Stimulated activated CD4-positive, alpha-beta T cell treated with anti-CD3 and anti-CD28 coated beads, TNF-alpha, amount 100 ng/mL, for 48 hours (primary cell): Measurements from ENCODE around the gene TEAD1.
"Not testable (repeated sequence)": the region's sequence is repeated elsewhere in the genome, so short reads cannot be mapped to it uniquely, and the experiment has no call there.

Experiments
- DNase-seq, 3 donors: peaks; one replicate each; pipeline ENCODE4 v3.0.0-alpha.2; 2020; ENCODE audit warnings: low read depth in 3 of 3

The TEAD1 gene

DNA sequence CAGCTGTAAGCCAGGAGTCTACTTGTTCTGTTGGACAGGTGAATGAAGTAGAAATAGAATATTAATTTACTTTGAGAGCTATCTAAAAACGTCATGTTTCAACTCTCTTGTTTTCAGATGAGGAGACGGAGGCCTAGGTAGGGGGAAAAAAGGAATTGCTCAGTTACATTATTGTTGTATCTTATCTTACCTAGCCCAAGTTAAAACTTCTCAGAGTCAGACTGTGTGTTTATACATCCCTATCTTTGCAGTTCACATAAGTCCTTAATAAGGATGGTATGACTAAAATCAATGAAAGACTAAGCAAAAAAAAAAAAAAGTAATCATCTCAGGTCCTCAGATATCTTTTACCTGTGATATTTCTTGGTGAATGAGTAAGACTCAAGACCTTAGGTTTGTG is 62.8 kb downstream of the TEAD1 start:
- DNase-seq = no peak

DNA sequence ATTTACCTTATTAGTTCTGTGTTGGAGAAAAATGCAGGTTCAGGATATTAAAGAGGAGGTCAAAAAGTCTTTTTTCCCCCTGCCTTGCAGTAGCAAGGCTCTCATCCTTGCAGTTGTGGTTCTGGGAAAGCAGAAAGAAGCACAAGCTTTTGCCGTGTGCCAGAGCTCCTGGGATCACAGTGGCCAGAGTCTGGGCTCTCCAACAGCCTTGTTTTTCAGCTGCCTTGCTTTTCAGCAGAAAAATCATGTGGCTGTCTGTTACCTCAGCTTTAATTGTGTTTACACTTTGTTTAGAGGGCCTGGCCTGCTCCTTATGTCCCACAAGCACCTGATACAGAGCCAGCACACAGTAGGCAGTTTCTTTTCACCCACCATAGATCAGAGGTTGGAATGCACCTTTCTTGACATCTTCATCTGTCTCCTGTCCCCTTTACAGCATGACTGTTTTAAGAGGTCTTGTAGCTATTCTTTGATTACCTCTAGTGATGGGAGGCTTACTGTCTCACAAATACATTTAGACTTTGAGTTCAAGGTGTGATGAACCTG is 67.5 kb downstream of the TEAD1 start:
- no peak for DNase-seq

DNA sequence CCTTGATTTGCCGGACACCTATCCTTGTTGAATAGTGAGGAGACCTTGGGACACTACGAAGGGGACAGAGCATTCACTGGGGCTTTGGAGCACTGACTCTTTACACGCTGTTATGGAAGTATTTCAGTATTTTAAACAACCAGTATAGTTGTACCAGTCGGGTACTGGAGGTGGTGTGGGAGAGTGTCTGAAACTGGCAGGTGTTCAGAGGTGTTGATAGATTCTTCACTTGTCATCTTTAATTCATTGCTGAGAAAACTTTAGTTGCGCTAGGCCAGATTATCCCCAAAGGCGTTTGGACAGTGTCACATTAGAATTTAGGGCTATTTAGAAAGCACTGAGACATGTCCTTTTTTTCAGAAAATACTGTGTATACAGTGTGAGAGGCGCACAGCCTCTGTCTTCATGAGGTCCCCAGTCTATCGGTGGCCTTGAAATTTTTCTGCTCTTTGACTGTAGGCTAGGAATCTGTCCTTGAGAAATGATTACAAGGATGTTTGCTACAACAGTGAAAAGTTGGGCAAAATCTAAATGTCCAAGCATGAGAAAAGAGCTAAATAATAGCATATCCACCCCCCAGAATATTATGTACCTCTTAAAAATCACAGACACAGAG is 69.7 kb downstream of the TEAD1 start:
- no peak for DNase-seq

DNA sequence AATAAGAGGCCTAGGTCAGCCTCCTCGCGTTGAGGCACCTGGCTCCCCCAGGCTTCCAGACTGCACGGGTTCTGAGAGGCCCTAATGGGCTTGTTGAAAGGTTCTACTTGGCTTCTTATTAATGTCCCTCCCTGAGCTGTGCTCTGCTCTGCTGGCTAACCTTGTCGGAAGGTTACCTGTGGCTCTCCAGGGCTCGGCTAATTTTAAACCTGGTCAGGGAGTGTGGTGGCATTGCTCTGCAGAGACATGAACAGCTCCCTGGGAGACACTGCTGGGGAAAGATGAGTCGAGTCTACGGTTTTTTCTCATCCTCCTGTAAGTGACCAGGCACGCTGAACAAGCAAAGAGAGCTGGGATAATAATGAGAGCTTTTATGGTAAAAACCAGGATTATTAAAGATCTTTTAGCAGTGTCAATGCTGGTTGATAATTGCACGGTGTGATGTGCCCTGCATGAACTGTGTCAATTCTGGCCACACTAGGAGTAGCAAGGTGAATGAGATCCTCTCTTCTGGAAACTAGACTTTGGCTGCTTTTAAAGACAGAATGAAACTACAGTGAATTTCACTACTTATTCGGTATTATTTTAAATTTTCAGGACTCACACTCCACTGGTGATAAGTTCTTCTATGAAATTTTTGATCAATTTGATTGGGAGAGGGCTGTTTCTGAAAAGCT is 70.7 kb downstream of the TEAD1 start:
- no peak for DNase-seq

DNA sequence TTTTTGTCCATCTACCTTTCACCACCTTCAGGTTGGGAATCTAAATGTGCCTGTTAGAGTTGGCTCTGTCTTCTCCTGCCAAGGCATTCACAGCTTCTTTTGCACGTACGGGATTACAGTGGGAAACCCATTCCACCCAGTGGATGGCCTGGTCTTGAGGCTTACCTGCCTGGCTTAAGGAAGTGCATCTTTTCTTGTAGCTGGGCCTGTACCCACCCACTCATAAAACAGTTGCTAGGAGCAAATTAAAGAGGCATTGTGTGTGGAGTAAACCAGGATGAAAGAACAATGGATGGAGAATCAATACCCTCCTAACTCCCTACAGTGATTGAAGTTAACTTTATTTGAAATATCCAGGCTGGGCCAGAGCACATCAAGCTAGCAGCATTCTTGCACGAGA is 71.6 kb downstream of the TEAD1 start:
- no peak for DNase-seq

DNA sequence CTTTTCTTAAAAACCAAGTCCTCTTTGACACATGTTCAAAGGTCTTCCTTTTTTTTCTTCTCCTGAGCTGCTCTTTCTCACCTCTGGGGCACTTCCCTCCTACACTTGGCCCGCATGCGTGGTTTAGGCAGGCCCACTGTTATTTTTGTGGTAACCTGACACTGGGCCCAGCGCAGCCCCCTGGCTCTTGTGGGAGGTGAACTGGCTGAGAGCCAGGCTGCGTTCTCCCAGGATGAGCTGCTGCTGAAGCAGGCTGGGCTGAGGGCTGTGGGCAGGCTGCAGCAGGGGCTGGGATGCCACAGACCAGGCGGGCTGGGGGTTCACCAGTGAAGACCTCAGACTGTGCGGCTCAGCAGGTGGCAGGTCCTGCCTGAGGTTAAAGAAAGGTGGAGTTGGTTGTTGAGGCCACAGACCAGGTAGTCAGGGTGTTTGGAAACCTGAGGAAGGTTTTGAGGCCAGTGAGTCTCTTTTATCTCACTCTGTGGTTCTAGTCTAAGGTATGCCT is 72.4 kb downstream of the TEAD1 start:
- DNase-seq = no peak

DNA sequence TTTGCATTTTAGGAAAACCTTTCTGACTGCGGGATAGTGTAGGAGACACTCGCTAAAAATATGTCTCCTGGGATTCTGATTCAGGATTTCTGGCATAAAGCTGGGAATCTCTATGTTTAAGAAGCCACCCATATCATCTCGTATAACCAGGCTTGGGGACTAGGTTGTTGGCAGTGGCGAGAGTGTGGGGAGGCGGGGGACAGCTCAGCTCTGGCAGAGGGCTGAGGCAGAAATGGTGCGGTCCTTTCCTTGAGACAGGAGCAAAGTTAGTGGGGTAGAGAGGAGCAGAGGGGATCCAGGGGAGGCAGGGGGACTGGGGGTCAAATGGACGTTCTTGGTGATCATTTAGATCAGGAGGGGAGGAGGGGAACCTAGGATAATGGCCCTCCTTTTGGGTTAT is 74.3 kb downstream of the TEAD1 start:
- DNase-seq = no peak

DNA sequence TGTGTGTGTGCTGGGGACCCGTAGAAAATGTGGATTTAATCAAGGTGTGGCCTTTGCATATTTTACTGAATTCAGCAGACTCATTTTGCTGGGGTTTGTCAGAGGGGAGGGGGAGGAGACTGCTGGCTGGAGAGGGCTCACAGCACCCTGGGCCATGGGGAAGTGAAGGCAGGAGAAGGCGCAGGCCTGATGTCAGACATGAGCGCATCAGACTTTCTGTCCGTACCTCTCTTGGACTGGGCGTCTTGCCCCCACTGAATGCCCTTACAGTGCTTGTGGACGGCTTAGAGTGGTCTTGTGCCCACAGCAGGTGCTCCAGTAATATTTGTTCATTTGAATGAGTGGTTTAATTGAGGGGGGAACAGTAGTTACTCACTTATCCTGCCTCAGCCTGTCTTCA is 75.2 kb downstream of the TEAD1 start:
- DNase-seq = no peak

DNA sequence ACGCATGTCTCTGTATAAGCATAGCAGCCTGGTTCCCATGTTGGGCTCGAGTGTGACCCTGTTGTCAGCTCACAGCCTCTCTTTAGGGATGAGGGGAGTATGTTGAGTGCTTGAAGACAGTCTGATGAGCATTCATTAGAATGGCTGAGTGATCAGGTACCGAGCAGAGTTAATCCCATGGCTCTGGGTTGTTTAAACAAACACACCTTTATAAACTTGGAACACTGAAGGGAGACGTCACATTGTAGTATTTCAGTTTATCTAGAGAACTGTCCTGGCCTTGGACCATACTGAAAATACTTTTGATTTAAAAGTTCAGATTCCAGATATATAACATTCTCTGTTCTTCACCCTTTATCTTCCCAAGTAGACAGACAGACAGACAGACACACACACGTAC is 76.0 kb downstream of the TEAD1 start:
- DNase-seq = no peak

DNA sequence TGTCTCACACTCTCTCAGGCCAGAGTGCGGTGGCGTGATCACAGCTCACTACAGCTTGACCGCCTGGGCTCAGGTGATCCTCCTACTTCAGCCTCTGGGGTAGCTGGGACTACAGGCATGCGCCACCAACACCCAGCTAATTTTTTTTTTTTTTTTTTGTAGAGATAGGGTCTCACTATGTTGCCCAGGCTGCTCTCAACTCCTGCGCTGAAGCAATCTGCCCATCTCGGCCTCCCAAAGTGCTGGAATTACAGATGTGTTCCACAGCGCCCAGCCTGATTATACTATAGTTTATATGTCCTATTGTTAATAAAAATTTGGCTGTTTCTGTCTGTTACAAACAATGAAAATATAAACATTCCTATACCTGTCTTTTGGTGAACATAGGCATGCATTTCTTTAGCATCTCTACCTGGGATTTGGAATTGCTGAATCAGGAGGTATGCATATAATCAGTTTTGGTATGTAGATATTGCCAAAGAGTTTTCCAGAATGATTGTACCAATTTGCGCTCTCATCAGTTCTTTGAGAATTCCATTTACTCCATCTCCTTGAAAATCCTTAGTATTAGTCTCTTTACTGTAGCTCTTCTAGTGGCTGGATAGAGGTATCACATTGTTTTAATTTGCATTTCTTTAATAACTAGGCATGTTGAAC is 78.8 kb downstream of the TEAD1 start:
- no peak for DNase-seq

DNA sequence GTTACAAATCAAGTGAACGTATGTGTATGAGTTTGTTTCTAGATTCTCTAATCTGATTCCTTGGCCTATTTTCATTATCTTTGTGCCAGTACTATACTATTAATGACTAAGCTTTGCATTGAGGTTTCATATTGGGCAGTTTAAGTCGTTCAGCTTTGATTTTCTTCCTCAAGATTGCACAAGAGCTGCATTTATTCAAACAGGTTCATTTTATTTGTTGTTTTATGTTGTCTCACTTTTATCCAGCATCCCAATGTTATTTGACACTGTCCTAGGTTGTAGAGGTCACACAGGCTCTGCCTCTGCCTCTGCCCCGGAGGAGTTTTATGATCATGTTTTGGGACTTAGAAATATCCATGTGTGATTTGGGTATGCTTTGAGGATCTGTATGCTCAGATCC is 79.8 kb downstream of the TEAD1 start:
- DNase-seq = no peak

DNA sequence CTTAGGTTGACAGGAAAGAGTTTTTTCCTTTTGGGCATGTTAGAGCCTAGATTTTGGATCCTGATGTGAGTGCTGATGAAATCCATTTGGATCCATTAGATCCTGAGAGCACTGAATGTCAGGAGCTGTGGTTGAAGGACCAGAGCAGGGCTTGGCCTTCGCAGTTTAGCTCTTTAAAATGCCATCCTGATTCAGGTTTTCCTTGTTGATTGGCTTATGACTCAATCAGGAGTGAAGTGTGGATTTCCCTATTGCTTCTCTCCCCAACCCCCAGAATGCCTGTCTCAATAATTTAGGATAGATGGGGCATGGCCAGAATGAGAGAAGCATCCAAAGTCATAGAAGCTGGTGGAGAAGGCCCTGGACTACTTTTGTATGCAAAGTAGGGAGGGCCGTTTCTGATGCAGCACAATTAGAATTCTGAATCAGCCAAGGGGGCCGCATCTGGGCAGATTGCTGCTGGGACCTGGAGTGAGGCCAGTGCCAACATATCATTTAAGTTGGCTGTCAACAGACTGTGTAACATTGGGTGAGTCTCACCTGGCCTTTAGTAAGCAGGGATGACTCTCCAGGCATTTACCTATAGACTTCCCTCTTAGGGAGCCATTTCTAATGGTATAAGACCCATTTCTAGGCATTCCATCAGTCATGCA is 80.5 kb downstream of the TEAD1 start:
- no peak for DNase-seq

DNA sequence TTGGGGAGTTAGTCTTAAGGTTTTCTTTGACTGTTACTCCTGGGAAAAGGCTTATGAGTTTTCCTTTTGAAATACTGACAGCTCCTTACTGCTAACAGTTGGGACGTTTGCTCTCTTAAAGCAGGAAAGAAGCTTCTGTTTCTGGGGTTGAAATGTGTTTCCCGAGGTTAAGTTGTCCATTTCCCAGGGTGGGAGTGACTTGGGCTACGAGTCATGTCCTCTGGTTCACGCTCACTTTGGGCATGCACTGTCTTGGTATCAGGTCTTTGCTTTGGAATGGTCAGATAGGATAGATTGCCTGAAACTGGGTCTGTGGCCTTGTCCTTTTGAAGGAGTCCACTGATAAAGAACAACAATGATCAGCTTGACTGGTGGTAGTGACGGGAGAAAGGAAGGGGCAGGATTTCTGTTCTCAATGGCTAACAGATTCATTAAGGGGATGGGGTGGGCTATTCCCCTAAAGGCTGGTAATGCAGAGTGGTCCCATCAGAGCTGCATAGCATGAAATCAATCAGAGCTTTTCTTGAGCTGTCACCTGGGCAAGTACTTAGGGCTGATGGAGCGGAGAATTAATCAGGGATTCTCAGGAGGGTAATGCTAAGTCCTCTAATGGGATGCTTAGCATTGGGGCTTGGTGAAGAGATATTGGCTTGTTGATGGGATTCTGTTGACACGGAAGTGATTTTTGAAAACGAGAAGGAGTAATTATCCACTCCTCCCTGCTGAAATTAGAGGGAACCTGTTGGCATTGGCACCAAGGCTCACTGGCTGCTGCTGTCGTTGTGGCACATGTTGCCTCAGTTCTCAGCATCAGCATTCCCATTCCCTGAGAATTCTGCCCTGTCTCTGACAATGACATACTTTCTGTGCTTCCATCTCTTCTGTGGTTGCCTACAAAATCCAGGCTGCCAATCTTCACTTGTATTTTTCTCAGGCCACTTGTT is 81.6 kb downstream of the TEAD1 start:
- DNase-seq = no peak

DNA sequence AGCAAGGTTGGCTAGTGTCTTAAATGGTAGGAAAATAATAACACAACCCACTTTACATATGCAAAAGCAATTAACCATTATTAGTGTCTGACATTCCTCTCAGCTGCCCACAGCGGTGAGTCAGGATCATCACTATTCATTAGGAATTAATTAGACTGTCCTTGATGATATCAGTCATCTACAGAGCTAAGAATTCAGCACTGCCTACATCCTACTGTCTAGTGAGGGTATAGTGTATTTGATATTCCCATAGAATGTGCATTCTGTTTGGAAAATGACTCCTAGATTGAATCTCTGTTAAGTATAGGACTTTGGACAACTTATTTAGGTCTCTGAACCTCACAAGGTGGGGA is 82.2 kb downstream of the TEAD1 start:
- no peak for DNase-seq

DNA sequence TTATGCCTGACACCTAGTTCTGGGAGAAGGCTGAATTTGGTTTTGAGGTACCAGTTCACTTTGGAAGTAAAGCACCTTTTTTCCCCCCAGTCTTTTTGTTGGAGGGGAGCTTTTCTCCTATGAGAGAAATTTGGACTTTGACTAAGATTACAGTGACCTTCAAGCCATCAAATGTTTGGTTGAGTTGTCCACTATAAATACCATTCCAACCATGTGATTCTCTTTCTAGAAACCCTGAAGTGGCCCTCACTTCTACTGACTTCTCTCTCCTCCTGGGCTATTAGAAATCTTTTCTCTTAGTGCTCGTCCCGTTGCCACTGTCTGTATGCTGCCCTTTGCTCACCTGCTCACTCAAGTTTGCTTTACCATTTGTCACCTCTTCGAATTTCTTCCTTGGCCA is 82.6 kb downstream of the TEAD1 start:
- DNase-seq = no peak

DNA sequence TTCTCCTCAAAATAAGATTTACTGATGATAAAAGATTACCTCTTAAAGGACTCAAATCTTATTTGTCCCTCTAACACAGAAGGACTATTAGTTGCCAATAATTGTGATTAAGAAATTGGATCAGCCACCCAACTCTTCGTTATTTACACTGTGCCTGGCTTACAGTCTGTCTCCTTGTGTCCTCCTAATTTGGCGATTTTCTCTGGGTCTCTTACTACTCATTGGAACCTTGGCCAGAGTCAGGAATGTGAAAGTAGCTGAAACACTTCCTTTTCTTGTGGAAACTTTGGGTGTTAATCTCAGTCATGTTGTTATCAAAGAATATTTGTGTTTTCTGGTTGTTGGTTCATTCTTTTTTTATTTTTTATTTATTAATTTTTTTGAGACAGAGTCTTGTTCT is 83.2 kb downstream of the TEAD1 start:
- DNase-seq = no peak

DNA sequence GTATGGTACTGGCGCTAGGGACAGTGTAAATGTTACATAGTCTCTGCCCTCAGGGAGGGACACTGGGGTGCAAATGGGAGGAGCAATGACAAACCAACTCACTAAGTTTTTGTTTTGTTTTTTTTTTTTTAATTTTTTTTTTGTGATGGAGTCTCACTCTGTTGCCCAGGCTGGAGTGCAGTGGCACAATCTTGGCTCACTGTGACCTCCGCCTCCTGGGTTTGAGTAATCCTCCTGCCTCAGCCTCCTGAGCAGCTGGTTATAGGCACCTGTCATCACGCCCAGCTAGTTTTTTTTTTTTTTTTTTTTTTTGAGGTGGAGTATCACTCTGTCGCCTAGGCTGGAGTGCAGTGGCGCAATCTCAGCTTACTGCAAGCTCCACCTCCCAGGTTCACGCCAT is 83.9 kb downstream of the TEAD1 start:
- not testable (repeated sequence) for DNase-seq

DNA sequence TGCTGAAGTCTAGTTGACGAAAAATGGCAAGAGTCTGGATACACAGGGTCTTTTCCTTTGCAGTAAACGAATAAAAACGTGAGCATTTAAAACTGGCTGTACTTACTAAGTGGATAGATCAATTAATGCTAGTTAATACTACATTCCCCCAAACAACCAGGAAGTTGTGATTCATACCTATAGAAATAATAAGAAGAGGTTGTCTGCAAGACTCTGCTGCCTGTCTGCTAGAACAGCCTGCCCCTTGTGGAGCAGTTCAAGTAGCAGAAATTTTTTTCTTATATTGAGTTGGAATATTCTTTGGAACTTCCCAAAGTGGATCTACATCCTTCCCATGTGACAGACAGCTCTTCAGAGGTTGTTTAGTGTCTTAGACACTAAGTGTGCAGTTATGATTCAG is 86.8 kb downstream of the TEAD1 start:
- no peak for DNase-seq

DNA sequence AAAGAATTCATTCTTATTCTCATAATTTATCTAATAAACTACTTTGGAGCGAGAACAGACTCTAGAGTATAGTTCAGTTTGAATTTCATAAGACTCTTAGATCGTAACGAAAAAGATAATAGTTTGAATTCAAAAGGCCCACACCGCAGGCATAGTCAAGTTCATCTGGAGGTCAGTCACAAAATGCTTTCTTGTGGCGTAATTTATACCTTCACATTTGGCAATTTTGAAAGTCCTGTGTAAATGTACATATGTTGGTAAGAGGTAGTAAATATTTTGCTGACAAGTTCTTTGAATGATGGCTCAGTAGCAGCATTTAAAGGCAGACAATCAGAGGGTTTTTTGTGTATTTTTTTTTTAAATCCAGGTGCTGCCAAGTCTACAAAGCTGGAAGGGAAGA is 88.1 kb downstream of the TEAD1 start:
- DNase-seq = no peak

DNA sequence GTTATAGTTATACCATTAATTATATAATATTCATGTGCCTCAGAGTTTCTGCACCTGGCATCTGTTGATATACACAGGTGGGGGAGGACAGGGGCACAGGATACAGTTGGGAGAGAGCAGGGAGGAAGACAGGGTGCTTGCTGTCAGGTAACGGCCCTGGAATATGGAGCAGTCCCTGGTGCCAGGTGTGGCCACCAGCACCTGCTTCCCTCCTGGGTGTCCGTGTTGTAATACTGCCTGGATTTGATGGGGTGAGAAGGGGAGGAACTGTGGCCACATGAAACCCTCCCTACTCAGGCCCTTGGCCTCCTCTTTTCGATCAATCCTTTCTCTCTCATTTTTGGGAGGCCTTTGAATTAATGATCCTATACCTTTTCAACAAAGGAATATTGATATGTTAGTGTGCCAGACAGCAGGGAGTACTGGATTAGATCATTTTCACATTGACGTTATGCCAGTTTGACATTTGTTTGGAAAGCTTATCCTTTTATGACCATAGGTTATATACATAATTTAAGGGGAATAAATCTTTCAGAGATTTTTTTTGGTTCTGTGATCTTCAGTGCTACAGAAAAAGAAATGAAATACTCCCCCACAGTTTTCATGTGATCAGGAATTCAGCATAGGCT is 88.6 kb downstream of the TEAD1 start:
- no peak for DNase-seq
